Nephron (organoid): ENCODE data around the gene SLC25A13.

Experiments
- H3K27ac Mint-ChIP-seq, 3 experiments: 2 replicates each; pipeline ENCODE4 v1.8.0; 2020; ENCODE audit warnings: mixed read lengths in 3 of 3, mild to moderate bottlenecking in 2 of 3, moderate library complexity in 1 of 3
- H3K27me3 Mint-ChIP-seq: 2 replicates; pipeline ENCODE4 v1.8.0; 2021; ENCODE audit warnings: low read depth, mild to moderate bottlenecking, moderate library complexity, mixed read lengths
- H3K36me3 Mint-ChIP-seq: 2 replicates; pipeline ENCODE4 v1.8.0; 2020; ENCODE audit warnings: low read depth, mixed read lengths
- H3K4me1 Mint-ChIP-seq: 2 replicates; pipeline ENCODE4 v1.8.0; 2020; ENCODE audit warnings: mixed read lengths
- H3K4me3 Mint-ChIP-seq, 3 experiments: 2 replicates each; pipeline ENCODE4 v1.8.0; 2020; ENCODE audit warnings: mild to moderate bottlenecking in 3 of 3, mixed read lengths in 3 of 3, moderate library complexity in 2 of 3
- H3K9me3 Mint-ChIP-seq: 2 replicates; pipeline ENCODE4 v1.8.0; 2020; ENCODE audit warnings: mixed read lengths
- CTCF ChIP-seq, 3 experiments: fragments of 200-600 bp; sonication (generic); IDR thresholded peaks; one replicate each; pipeline ENCODE4 v1.5.0; 2021; ENCODE audit warnings: antibody characterized with exemption in 3 of 3; ENCODE audit not compliant: unreplicated experiment in 3 of 3

The SLC25A13 gene

GRCh38 chr7:96127746-96128145 is 194.2 kb downstream of the SLC25A13 start:
- H3K27me3 Mint-ChIP-seq: no peaks in the 10 kb centered on the region
- peaks cover 5% of the 10 kb centered on the region for H3K4me1 Mint-ChIP-seq
- TF ChIP-seq CTCF (IDR thresholded peaks at IDR 0.05; ENCODE audit: unreplicated experiment in 3 of 3): no peak
- H3K36me3 Mint-ChIP-seq: peaks cover 12% of the 10 kb centered on the region
- no peaks in the 10 kb centered on the region for H3K9me3 Mint-ChIP-seq
- no peak overlapping the region for H3K4me3 Mint-ChIP-seq
- no peak overlapping the region for H3K27ac Mint-ChIP-seq

- TF ChIP-seq CTCF (IDR thresholded peaks at IDR 0.05; ENCODE audit: unreplicated experiment in 3 of 3): no peak
- Mint-ChIP-seq H3K4me3 (no peak overlapping the region), H3K9me3 (no peaks in the 10 kb centered on the region), H3K27ac (peak overlapping the region in 1 of 3 experiments; percentile 42), H3K4me1 (peaks cover 6% of the 10 kb centered on the region), H3K27me3 (no peaks in the 10 kb centered on the region), H3K36me3 (peaks cover 16% of the 10 kb centered on the region)
Measured at GRCh38 chr7:96126382-96126781, 195.5 kb downstream of the SLC25A13 start.

GRCh38 chr7:96122746-96123145 is 199.2 kb downstream of the SLC25A13 start:
- Mint-ChIP-seq H3K27me3 (no peaks in the 10 kb centered on the region), H3K9me3 (no peaks in the 10 kb centered on the region), H3K36me3 (peaks cover 22% of the 10 kb centered on the region), H3K4me3 (no peak overlapping the region), H3K4me1 (peaks cover 17% of the 10 kb centered on the region), H3K27ac (peak overlapping the region in 1 of 3 experiments; percentile 1)
- no peak for TF ChIP-seq CTCF (IDR thresholded peaks at IDR 0.05; ENCODE audit: unreplicated experiment in 3 of 3)

DNA sequence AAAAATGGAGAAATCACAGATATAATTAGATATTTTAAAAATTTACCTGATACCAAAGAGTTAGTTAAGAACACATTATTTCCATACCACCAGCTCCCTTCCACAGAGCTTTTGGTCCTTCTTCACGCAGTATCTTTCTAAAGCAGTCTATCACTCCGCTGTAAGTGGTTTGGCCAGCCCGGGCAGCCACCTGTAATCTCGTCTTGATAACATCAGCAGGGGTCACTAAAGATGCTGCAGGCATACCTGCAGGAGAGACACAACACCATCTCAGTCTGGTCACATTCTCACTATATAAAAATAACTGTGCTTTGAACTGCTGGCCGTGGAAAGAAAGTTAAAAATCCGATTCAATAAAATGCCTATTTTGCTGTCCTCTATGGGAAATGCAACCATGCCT is 200.1 kb downstream of the SLC25A13 start:
- no peaks in the 10 kb centered on the region for H3K27me3 Mint-ChIP-seq
- H3K4me1 Mint-ChIP-seq: peaks cover 17% of the 10 kb centered on the region
- H3K9me3 Mint-ChIP-seq: no peaks in the 10 kb centered on the region
- H3K4me3 Mint-ChIP-seq: no peak overlapping the region
- H3K27ac Mint-ChIP-seq: no peak overlapping the region
- no peak for TF ChIP-seq CTCF (IDR thresholded peaks at IDR 0.05; ENCODE audit: unreplicated experiment in 3 of 3)
- peaks cover 22% of the 10 kb centered on the region for H3K36me3 Mint-ChIP-seq

GRCh38 chr7:96120445-96121225 is 201.3 kb downstream of the SLC25A13 start:
- no peak for TF ChIP-seq CTCF (IDR thresholded peaks at IDR 0.05; ENCODE audit: unreplicated experiment in 3 of 3)
- H3K27ac Mint-ChIP-seq: peak overlapping the region in 2 of 3 experiments; percentile 24 to 28
- peaks cover 22% of the 10 kb centered on the region for H3K36me3 Mint-ChIP-seq
- H3K27me3 Mint-ChIP-seq: no peaks in the 10 kb centered on the region
- no peak overlapping the region for H3K4me3 Mint-ChIP-seq
- H3K4me1 Mint-ChIP-seq: peaks cover 17% of the 10 kb centered on the region
- no peaks in the 10 kb centered on the region for H3K9me3 Mint-ChIP-seq

- Mint-ChIP-seq H3K4me3 (no peak overlapping the region), H3K36me3 (peaks cover 22% of the 10 kb centered on the region), H3K27me3 (no peaks in the 10 kb centered on the region), H3K27ac (peak overlapping the region; percentile 29 to 69 (median 39)), H3K4me1 (peaks cover 17% of the 10 kb centered on the region), H3K9me3 (no peaks in the 10 kb centered on the region)
- TF ChIP-seq CTCF (IDR thresholded peaks at IDR 0.05; ENCODE audit: unreplicated experiment in 3 of 3): no peak
Measured at GRCh38 chr7:96118449-96119001, 203.4 kb downstream of the SLC25A13 start.
